Dendritic cell treated with granulocyte-macrophage colony-stimulating factor and Interleukin-4, amounts not matched to agents 40 ng/mL and 50 ng/mL, for 4 days (primary cell): ENCODE measurements around the gene EPM2A.

Experiments
- H3K27ac Mint-ChIP-seq: one replicate; pipeline ENCODE4 v1.8.0; 2022; ENCODE audit warnings: mild to moderate bottlenecking, mixed read lengths
- H3K27me3 Mint-ChIP-seq: one replicate; pipeline ENCODE4 v1.8.0; 2022; ENCODE audit warnings: mild to moderate bottlenecking, mixed read lengths
- H3K36me3 Mint-ChIP-seq: one replicate; pipeline ENCODE4 v1.8.0; 2022; ENCODE audit warnings: low read depth, mixed read lengths
- H3K4me1 Mint-ChIP-seq: one replicate; pipeline ENCODE4 v1.8.0; 2022; ENCODE audit warnings: low read depth, mixed read lengths
- H3K4me3 Mint-ChIP-seq: one replicate; pipeline ENCODE4 v1.8.0; 2022; ENCODE audit warnings: mild to moderate bottlenecking, moderate library complexity, mixed read lengths
- H3K9me3 Mint-ChIP-seq: one replicate; pipeline ENCODE4 v1.8.0; 2022; ENCODE audit warnings: mixed read lengths
- intact Hi-C: fragments of 100-400 bp; cut with micrococcal nuclease; formaldehyde crosslinking; loops from one replicate; pipeline ENCODE4 v1.15.0; 2022

EPM2A gene

GRCh38 chr6:145600299-145600698 lies 135.0 kb downstream of the EPM2A start:
- no peaks in the 10 kb centered on the region for H3K4me1 Mint-ChIP-seq
- H3K9me3 Mint-ChIP-seq: peaks cover 19% of the 10 kb centered on the region
- H3K27ac Mint-ChIP-seq: no peak overlapping the region
- intact Hi-C loops: no loop called here
- H3K27me3 Mint-ChIP-seq: no peaks in the 10 kb centered on the region
- no peaks in the 10 kb centered on the region for H3K36me3 Mint-ChIP-seq
- H3K4me3 Mint-ChIP-seq: no peak overlapping the region

DNA sequence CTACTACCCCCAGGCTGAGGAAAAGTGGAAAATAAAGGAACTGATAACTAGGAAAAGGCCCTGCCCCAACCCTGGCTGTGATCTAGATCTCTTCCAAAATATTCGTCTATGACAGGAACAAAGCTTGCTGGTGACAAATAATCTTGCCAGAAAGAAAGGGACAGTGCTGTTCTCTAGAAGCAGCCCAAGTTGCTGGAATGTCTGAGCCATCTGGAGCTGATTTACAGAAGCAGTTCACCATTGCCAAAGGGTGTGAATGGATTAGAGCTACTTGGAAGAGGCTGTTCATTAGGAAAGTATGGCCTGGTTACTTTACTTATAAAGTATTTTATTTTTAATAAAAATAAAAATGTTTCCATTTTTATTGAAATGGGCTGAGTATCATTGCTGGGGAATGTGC lies 146.3 kb downstream of the EPM2A start:
- Mint-ChIP-seq H3K4me3 (no peak overlapping the region), H3K27ac (no peak overlapping the region), H3K27me3 (no peaks in the 10 kb centered on the region), H3K9me3 (peaks cover 25% of the 10 kb centered on the region), H3K4me1 (no peaks in the 10 kb centered on the region), H3K36me3 (no peaks in the 10 kb centered on the region)
- intact Hi-C loops: no loop called here

DNA sequence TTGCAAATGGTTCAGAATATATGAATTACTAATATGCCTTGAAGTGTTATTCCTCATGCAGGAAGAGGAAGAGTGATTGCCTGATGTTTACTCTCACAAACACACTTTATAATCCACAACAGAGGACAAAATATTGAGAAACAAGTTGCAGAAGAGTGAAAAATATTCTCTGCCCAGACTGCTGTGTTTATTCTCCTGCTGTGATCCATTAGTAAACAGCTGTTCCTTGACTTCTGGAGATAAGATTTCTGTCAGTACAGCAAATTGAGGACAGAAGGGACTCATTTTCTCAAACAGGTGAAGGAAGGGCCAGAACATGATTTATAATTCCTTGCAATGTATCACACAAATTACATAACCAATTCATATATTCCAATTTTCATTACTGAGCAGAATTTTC lies 148.0 kb downstream of the EPM2A start:
- no peaks in the 10 kb centered on the region for H3K27me3 Mint-ChIP-seq
- intact Hi-C loops: no loop called here
- H3K4me1 Mint-ChIP-seq: no peaks in the 10 kb centered on the region
- no peak overlapping the region for H3K4me3 Mint-ChIP-seq
- H3K27ac Mint-ChIP-seq: no peak overlapping the region
- no peaks in the 10 kb centered on the region for H3K36me3 Mint-ChIP-seq
- peaks cover 42% of the 10 kb centered on the region for H3K9me3 Mint-ChIP-seq

DNA sequence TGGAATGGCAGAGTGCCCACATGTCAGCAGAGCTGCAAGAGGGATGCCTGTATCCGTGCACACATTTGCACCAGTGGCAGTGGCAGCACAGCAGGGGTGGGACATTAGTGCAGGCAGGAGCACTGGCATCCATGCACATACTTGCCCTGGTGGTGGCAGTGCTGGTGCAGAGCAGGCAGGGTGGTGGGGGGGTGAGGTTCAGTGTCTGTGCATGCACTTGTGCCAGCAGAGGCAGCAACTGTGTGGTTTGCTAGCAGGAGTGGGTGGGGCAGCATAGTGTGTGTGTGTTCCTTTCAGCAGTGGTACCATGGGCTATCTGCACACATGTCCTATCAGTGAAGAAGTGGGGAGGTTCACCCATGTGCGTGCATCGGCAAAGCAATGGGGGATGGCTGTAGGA lies 151.6 kb downstream of the EPM2A start:
- H3K27ac Mint-ChIP-seq: no peak overlapping the region
- H3K27me3 Mint-ChIP-seq: no peaks in the 10 kb centered on the region
- H3K4me1 Mint-ChIP-seq: no peaks in the 10 kb centered on the region

More for the DNA sequence above, 151.6 kb downstream of the EPM2A start:
- intact Hi-C loops: no loop called here
- Mint-ChIP-seq H3K4me3 (no peak overlapping the region), H3K9me3 (peaks cover 38% of the 10 kb centered on the region), H3K36me3 (no peaks in the 10 kb centered on the region)
